ENCODE measurements around the gene NYNRIN. TPM values are rescaled to one million over a fixed set of nuclear protein-coding genes. Genes with fewer than 3 reads are reported as not detected.
"Not testable (repeated sequence)": the region's sequence is repeated elsewhere in the genome, so short reads cannot be mapped to it uniquely, and the experiment has no call there.

NYNRIN gene
- polyA plus RNA-seq, 3 donors: 0.18 to 0.84 (median 0.40) TPM

DNA sequence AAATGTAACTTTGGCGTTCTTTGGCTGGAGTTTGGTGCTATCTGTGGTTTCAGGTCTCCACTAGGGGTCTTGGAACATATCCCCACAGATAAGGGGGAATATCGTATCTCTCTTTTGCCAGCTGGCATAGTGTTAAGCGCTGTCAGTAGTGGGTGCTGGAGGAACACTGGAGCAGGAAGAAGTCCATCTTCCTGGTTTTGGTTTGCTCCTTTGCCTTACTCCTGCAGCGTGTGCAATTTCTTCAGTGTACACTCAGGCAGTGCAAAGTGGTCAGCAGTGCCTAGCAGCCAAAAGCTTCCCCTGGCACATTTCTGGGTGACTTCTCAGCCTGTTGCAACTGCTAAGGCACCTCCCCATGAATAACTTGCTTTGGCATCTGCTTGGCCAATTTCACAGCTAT lies 47.3 kb upstream of the NYNRIN start:
- H3K36me3 Mint-ChIP-seq: no peaks in the 10 kb centered on the region
- intact Hi-C loops (cut with micrococcal nuclease): no loop called here
- Histone ChIP-seq H3K79me2 (ENCODE audit: insufficient read depth, low read length) (no peaks in the 10 kb centered on the region), H3K9me3 (replicated peaks in 1 of 2; ENCODE audit: control insufficient read depth in 1 of 2, insufficient read depth in 1 of 2, low read length in 2 of 2) (no peaks in the 10 kb centered on the region), H3K4me2 (replicated peaks; ENCODE audit: extremely low read depth, low read length, poor library complexity, severe bottlenecking) (no peak overlapping the region), H2AFZ (ENCODE audit: insufficient read depth, low read depth, low read length, poor library complexity, severe bottlenecking) (no peak overlapping the region), H3K4me1 (ENCODE audit: control insufficient read depth in 1 of 2, insufficient read depth in 2 of 2, low read length in 2 of 2) (peaks cover 11 to 13% of the 10 kb centered on the region in 2 donors), H3K27ac (ENCODE audit: low read depth in 1 of 2, low read length in 2 of 2) (no peak overlapping the region), H3K9ac (ENCODE audit: insufficient read depth, low read length, poor library complexity, severe bottlenecking) (no peak overlapping the region), H3K36me3 (replicated peaks in 1 of 2; ENCODE audit: control insufficient read depth in 1 of 2, insufficient read depth in 2 of 2, low read length in 2 of 2) (no peaks in the 10 kb centered on the region), H3K4me3 (replicated peaks in 1 of 3; ENCODE audit: low read depth in 2 of 3, low read length in 3 of 3) (no peak overlapping the region), H4K20me1 (ENCODE audit: insufficient read depth, low read length) (no peaks in the 10 kb centered on the region), H3K27me3 (ENCODE audit: control insufficient read depth in 2 of 2, insufficient read depth in 2 of 2, low read length in 2 of 2) (peaks cover 3 to 9% of the 10 kb centered on the region in 2 donors)
- TF ChIP-seq, protein P1, sequence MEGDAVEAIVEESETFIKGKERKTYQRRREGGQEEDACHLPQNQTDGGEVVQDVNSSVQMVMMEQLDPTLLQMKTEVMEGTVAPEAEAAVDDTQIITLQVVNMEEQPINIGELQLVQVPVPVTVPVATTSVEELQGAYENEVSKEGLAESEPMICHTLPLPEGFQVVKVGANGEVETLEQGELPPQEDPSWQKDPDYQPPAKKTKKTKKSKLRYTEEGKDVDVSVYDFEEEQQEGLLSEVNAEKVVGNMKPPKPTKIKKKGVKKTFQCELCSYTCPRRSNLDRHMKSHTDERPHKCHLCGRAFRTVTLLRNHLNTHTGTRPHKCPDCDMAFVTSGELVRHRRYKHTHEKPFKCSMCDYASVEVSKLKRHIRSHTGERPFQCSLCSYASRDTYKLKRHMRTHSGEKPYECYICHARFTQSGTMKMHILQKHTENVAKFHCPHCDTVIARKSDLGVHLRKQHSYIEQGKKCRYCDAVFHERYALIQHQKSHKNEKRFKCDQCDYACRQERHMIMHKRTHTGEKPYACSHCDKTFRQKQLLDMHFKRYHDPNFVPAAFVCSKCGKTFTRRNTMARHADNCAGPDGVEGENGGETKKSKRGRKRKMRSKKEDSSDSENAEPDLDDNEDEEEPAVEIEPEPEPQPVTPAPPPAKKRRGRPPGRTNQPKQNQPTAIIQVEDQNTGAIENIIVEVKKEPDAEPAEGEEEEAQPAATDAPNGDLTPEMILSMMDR (IDR thresholded peaks at IDR 0.05): no peak
- peaks cover 16% of the 10 kb centered on the region for H3K4me1 Mint-ChIP-seq
- no peak overlapping the region for H3K4me3 Mint-ChIP-seq
- no peak overlapping the region for H3K27ac Mint-ChIP-seq
- no peak for DNase-seq
- H3K9me3 Mint-ChIP-seq: peaks cover 0 to 1% (median 0%) of the 10 kb centered on the region in 7 donors
- 33% methylated on average over 3 of the region's 4 CpGs for WGBS (ENCODE audit: insufficient coverage)
- peaks cover 5 to 24% (median 20%) of the 10 kb centered on the region in 3 donors for H3K27me3 Mint-ChIP-seq (ENCODE audit: low read depth in 3 of 3)

DNA sequence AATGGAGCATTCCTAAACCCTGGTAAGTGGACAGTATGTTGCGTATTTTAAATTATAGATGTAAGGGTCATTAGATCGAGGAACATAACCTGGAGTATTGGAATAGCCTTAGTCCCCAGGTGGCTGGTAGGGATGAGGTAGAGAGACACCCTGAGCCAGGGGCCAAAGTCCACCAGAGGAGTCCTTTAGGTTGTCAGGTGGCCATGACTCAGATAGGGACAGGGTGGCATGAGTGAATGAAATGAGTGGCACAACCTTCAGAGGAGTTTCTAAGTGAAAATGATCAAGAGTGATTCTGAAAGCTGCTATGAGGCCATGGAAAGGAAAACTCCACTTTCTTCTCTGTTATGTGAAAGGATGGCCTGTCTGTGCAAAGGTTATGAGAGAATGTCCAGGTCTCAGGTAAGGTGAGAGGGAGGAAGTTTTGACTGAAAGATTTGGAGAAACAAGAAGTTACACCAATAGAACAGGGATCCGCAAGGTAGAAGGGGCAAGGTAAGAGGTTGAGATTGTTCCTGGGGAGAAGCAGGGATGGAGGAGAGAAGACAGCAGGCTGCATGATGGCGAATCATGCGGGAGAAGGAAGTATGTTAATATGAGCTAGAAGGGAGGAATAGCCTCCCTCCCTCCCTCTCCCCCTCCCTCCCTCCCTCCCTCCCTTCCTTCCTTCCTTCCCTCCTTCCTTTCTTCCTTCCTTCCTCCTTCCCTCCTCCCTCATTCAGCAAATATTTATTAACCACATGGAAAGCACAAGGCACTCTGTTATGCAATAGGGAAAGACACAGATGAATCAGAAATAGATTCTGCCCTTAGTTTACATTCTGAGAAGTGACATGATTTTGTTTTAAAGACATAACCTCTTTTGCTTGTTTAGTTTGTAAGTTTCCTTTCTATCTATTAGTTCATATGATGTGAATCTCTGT lies 45.0 kb upstream of the NYNRIN start:
- Histone ChIP-seq H3K9me3 (replicated peaks in 1 of 2; ENCODE audit: control insufficient read depth in 1 of 2, insufficient read depth in 1 of 2, low read length in 2 of 2) (no peaks in the 10 kb centered on the region), H3K9ac (ENCODE audit: insufficient read depth, low read length, poor library complexity, severe bottlenecking) (no peak overlapping the region), H3K27me3 (ENCODE audit: control insufficient read depth in 2 of 2, insufficient read depth in 2 of 2, low read length in 2 of 2) (peaks cover 3 to 4% of the 10 kb centered on the region in 2 donors), H3K79me2 (ENCODE audit: insufficient read depth, low read length) (no peaks in the 10 kb centered on the region), H3K4me3 (replicated peaks in 1 of 3; ENCODE audit: low read depth in 2 of 3, low read length in 3 of 3) (no peak overlapping the region), H3K4me2 (replicated peaks; ENCODE audit: extremely low read depth, low read length, poor library complexity, severe bottlenecking) (no peak overlapping the region), H3K36me3 (replicated peaks in 1 of 2; ENCODE audit: control insufficient read depth in 1 of 2, insufficient read depth in 2 of 2, low read length in 2 of 2) (no peaks in the 10 kb centered on the region), H4K20me1 (ENCODE audit: insufficient read depth, low read length) (no peaks in the 10 kb centered on the region), H3K4me1 (ENCODE audit: control insufficient read depth in 1 of 2, insufficient read depth in 2 of 2, low read length in 2 of 2) (peaks cover 11 to 13% of the 10 kb centered on the region in 2 donors), H2AFZ (ENCODE audit: insufficient read depth, low read depth, low read length, poor library complexity, severe bottlenecking) (no peak overlapping the region), H3K27ac (ENCODE audit: low read depth in 1 of 2, low read length in 2 of 2) (no peak overlapping the region)
- Mint-ChIP-seq H3K4me1 (peaks cover 16% of the 10 kb centered on the region), H3K27ac (peak overlapping the region in 3 of 7 donors; percentile 6 to 72 (median 47)), H3K36me3 (no peaks in the 10 kb centered on the region), H3K4me3 (peak overlapping the region in 1 of 2 donors; percentile 32), H3K9me3 (peaks cover 0 to 1% (median 0%) of the 10 kb centered on the region in 7 donors), H3K27me3 (ENCODE audit: low read depth in 3 of 3) (peaks cover 5 to 21% (median 18%) of the 10 kb centered on the region in 3 donors)
- TF ChIP-seq, protein P1 (IDR thresholded peaks at IDR 0.05): no peak
- intact Hi-C loops (cut with micrococcal nuclease): no loop called here
- no CpG with 5 or more reads among the region's 5 CpGs for WGBS (ENCODE audit: insufficient coverage)
- DNase-seq: peak in 1 of 3 donors; percentile 69

DNA sequence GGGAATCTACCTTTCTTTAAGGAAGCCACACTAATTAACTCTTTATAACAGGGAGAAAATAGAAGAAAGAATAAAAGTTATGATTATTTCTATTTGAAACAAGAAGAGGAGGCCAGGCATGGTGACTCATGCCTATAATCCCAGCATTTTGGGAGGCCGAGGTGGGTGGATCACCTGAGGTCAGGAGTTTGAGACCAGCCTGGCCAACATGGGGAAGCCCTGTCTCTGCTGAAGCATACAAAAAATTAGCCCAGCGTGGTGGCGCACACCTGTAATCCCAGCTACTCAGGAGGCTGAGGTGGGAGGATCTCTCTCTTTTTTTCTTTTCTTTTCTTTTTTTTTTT lies 44.3 kb upstream of the NYNRIN start:
- WGBS (ENCODE audit: insufficient coverage): no CpG with 5 or more reads among the region's 3 CpGs
- H3K4me3 ChIP-seq (replicated peaks in 1 of 3; ENCODE audit: low read depth in 2 of 3, low read length in 3 of 3); H3K4me2 ChIP-seq (replicated peaks; ENCODE audit: extremely low read depth, low read length, poor library complexity, severe bottlenecking); H3K27ac ChIP-seq (ENCODE audit: low read depth in 1 of 2, low read length in 2 of 2); H3K27me3 ChIP-seq (ENCODE audit: control insufficient read depth in 2 of 2, insufficient read depth in 2 of 2, low read length in 2 of 2); H3K9me3 Mint-ChIP-seq; H3K79me2 ChIP-seq (ENCODE audit: insufficient read depth, low read length); H4K20me1 ChIP-seq (ENCODE audit: insufficient read depth, low read length); DNase-seq; H2AFZ ChIP-seq (ENCODE audit: insufficient read depth, low read depth, low read length, poor library complexity, severe bottlenecking); H3K36me3 Mint-ChIP-seq; H3K36me3 ChIP-seq (replicated peaks in 1 of 2; ENCODE audit: control insufficient read depth in 1 of 2, insufficient read depth in 2 of 2, low read length in 2 of 2); H3K9me3 ChIP-seq (replicated peaks in 1 of 2; ENCODE audit: control insufficient read depth in 1 of 2, insufficient read depth in 1 of 2, low read length in 2 of 2); intact Hi-C loops (cut with micrococcal nuclease); H3K9ac ChIP-seq (ENCODE audit: insufficient read depth, low read length, poor library complexity, severe bottlenecking): not testable (repeated sequence)
- Mint-ChIP-seq H3K27me3 (ENCODE audit: low read depth in 3 of 3) (peaks cover 5 to 18% (median 17%) of the 10 kb centered on the region in 3 donors), H3K27ac (peak overlapping the region in 1 of 7 donors; percentile 47), H3K4me1 (peaks cover 16% of the 10 kb centered on the region), H3K4me3 (peak overlapping the region in 1 of 2 donors; percentile 32)
- peaks cover 11 to 13% of the 10 kb centered on the region in 2 donors for H3K4me1 ChIP-seq (ENCODE audit: control insufficient read depth in 1 of 2, insufficient read depth in 2 of 2, low read length in 2 of 2)

Measured in CD14-positive monocyte (primary cell).